Thyroid gland (tissue), 4 donors: ENCODE data around the gene CAMK1D.

Experiments
- POLR2A ChIP-seq, 2 donors: fragments of 450-650 bp; IDR thresholded peaks; one replicate each; pipeline ENCODE4 v1.6.1; 2017; ENCODE audit warnings: antibody characterized with exemption in 2 of 2, mild to moderate bottlenecking in 2 of 2, moderate library complexity in 1 of 2
- TF ChIP-seq, protein P1 (sequence below), 6 experiments: fragments of 200-600 bp in 3 of 6; fragments of 450-650 bp in 3 of 6; sonication (generic) in 3 of 6; IDR thresholded peaks; one replicate each; pipeline ENCODE4 v1.5.1; 2016 to 2019; ENCODE audit warnings: antibody characterized with exemption in 6 of 6, mild to moderate bottlenecking in 2 of 6, inconsistent platforms in 1 of 6, moderate library complexity in 1 of 6

DNA sequence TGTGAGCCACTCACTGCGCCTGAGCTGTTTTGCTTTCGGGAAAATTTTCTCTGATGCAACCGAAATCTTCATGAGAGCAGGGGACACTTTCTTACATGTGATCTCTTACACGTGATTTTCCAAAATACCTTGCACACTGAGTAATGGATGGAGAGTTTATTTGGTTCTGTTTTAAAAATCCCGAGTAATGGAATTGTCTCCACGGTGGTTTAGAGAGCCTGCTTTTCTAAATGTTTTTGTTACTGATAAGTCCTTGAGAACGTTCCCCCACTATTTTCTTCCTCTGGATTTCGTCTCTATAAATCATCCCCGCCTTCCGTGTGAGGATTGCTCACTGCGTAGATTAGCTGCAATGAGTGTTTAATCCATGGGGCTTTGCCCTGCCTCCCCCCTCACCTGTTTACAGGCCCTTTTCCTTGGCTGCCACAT, 25.7 kb downstream of the CAMK1D start:
- TF ChIP-seq POLR2A (IDR thresholded peaks at IDR 0.05): no peak
- TF ChIP-seq, protein P1, sequence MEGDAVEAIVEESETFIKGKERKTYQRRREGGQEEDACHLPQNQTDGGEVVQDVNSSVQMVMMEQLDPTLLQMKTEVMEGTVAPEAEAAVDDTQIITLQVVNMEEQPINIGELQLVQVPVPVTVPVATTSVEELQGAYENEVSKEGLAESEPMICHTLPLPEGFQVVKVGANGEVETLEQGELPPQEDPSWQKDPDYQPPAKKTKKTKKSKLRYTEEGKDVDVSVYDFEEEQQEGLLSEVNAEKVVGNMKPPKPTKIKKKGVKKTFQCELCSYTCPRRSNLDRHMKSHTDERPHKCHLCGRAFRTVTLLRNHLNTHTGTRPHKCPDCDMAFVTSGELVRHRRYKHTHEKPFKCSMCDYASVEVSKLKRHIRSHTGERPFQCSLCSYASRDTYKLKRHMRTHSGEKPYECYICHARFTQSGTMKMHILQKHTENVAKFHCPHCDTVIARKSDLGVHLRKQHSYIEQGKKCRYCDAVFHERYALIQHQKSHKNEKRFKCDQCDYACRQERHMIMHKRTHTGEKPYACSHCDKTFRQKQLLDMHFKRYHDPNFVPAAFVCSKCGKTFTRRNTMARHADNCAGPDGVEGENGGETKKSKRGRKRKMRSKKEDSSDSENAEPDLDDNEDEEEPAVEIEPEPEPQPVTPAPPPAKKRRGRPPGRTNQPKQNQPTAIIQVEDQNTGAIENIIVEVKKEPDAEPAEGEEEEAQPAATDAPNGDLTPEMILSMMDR (IDR thresholded peaks at IDR 0.05): no peak
